Measurements from ENCODE around the gene COPG2. TPM values are rescaled to one million over a fixed set of nuclear protein-coding genes. Genes with fewer than 3 reads are reported as not detected.

Gene COPG2
- total and polyA plus RNA-seq, 2 experiments from 2014 or later: 7.0 to 35.1 TPM

DNA sequence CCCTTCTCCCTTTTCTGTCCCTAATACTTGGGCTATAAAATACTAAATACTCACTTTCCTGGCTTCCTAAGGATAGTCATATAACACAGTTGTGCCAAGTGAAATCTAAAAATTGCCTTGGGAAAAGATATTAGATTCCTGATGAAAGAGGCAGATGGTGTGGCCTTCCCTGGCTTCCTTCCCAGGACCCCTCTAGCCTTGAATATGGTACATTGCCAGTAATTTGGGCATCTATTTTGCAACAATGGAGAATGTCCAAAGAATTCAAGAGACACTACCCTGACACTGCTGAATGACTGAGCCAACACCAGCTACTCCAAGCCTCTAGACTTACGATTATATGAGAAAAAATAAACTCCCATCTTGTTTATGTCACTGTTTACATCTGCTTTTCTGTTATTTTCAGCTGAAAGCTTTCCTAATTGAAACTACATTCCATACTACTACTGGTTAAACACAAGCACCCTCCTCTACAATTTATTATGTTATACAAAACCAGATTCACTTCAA lies 17.9 kb downstream of the COPG2 start:
- H3K27me3 ChIP-seq: no peaks in the 10 kb centered on the region
- H3K4me1 ChIP-seq (ENCODE audit: low read depth): no peaks in the 10 kb centered on the region
- no peaks in the 10 kb centered on the region for H3K9me3 ChIP-seq (ENCODE audit: low read depth)
- H3K36me3 ChIP-seq: peaks cover 11% of the 10 kb centered on the region
- H3K4me3 ChIP-seq: no peak overlapping the region
- peak in 1 of 2 donors; percentile 55 for DNase-seq (ENCODE audit: low read depth in 1 of 2, low spot score in 1 of 2)
- H3K27ac ChIP-seq: no peak overlapping the region
- TF ChIP-seq, protein P1, sequence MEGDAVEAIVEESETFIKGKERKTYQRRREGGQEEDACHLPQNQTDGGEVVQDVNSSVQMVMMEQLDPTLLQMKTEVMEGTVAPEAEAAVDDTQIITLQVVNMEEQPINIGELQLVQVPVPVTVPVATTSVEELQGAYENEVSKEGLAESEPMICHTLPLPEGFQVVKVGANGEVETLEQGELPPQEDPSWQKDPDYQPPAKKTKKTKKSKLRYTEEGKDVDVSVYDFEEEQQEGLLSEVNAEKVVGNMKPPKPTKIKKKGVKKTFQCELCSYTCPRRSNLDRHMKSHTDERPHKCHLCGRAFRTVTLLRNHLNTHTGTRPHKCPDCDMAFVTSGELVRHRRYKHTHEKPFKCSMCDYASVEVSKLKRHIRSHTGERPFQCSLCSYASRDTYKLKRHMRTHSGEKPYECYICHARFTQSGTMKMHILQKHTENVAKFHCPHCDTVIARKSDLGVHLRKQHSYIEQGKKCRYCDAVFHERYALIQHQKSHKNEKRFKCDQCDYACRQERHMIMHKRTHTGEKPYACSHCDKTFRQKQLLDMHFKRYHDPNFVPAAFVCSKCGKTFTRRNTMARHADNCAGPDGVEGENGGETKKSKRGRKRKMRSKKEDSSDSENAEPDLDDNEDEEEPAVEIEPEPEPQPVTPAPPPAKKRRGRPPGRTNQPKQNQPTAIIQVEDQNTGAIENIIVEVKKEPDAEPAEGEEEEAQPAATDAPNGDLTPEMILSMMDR (IDR thresholded peaks at IDR 0.05; ENCODE audit: low read depth, low read length): no peak

DNA sequence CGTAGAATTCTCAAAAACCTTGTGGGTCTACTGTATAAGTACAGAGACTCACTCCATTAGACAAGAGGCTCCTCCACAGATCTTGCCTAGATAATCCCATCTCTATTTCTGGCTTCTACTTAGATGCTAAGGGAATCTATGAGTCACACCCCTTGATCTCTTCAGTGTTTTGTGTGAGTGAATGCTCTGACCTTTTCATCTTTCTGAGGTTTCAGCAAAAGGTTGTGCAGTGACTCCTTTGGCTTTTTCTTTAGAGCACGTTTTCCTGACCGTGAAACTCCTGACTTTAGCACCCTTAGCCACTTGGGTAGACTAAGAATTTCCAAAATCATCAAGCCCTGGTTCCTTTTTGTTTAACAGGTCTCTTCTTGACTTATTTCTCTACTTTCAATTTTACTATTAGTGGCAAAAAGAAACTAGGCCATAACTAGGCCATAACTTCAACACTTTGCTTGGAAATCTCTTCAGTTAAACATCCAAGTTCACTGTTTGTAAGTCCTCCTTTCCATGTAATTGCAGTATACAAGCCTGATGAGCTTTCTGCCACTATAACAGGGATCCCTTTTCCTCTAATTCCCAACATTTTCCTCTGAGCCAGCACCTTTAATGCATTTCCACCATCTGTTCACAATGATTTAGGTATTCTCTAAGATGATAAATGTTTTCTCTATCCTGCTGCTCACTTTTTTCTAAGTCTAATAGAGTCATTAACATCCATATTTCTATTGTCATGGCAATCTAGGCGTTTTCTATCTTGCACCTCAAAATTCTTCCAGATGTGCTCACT lies 19.4 kb downstream of the COPG2 start:
- DNase-seq (ENCODE audit: low read depth in 1 of 2, low spot score in 1 of 2): peak in 1 of 2 donors; percentile 44
- Histone ChIP-seq H3K27ac (no peak overlapping the region), H3K27me3 (no peaks in the 10 kb centered on the region), H3K9me3 (ENCODE audit: low read depth) (no peaks in the 10 kb centered on the region), H3K4me3 (no peak overlapping the region), H3K4me1 (ENCODE audit: low read depth) (no peaks in the 10 kb centered on the region), H3K36me3 (peaks cover 11% of the 10 kb centered on the region)
- TF ChIP-seq, protein P1 (IDR thresholded peaks at IDR 0.05; ENCODE audit: low read depth, low read length): no peak

DNA sequence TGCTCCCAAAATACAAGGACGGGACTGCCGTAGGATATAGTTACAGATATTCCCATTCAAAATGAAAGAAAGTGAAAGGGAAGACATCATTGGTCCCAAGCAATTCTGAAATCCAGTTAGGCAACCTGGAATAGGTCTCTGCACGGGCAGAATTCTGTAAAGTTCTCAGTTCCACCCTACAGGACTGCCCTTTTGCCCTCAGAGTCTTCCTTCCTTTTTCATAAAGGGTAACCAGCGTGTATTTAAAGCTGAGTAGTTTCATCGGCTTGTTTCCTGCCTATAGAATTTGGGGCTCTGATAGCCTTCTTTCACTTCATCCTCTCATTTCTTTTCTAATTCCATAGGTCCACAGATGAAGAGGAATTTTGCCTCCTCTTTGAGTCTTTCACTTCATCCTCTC lies 20.0 kb downstream of the COPG2 start:
- TF ChIP-seq, protein P1 (IDR thresholded peaks at IDR 0.05; ENCODE audit: low read depth, low read length): no peak
- Histone ChIP-seq H3K4me1 (ENCODE audit: low read depth) (no peaks in the 10 kb centered on the region), H3K4me3 (no peak overlapping the region), H3K27ac (no peak overlapping the region), H3K36me3 (peaks cover 11% of the 10 kb centered on the region), H3K9me3 (ENCODE audit: low read depth) (no peaks in the 10 kb centered on the region), H3K27me3 (no peaks in the 10 kb centered on the region)
- DNase-seq (ENCODE audit: low read depth in 1 of 2, low spot score in 1 of 2): no peak

DNA sequence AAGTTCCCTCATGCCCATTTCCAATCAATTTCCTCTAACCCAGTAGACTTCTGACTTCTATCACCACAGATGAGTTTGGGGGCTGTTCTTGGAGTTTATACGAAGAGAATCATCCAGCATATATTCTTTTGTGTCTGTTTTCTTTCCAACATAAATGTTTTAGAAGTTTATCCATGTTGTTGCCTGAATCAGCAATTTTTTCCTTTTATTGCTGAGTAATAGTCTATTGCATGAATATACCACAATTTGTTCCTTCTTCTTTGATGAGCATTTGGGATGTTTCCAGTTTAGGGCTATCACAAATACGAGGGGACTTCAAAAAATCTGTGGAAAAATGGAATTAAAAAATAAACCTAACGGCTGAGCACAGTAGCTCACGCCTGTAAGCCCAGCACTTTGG lies 26.2 kb downstream of the COPG2 start:
- TF ChIP-seq, protein P1 (IDR thresholded peaks at IDR 0.05; ENCODE audit: low read depth, low read length): no peak
- no peak overlapping the region for H3K4me3 ChIP-seq
- H3K9me3 ChIP-seq (ENCODE audit: low read depth): no peaks in the 10 kb centered on the region
- H3K36me3 ChIP-seq: peaks cover 7% of the 10 kb centered on the region
- H3K4me1 ChIP-seq (ENCODE audit: low read depth): no peaks in the 10 kb centered on the region
- no peak overlapping the region for H3K27ac ChIP-seq
- H3K27me3 ChIP-seq: no peaks in the 10 kb centered on the region
- no peak for DNase-seq (ENCODE audit: low read depth in 1 of 2, low spot score in 1 of 2)

DNA sequence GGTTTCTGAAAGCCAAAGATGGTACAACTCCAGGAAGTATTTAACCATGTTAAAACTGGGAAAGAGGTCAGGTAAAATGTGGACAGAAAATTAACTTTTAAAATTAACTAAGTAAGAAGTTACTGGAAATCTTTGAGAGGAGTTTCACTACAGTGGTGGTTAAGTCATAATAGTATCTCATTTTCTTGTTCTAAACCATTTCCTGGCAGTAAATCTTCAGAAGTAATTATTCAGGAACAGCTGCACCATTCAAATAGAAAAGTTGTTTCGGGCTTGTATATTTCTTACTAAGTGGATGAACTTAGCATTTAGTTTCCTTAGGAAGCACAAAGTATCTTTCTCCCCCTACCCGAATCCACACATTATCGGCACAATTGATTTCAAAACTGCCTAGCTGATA lies 27.1 kb downstream of the COPG2 start:
- Histone ChIP-seq H3K27me3 (no peaks in the 10 kb centered on the region), H3K9me3 (ENCODE audit: low read depth) (no peaks in the 10 kb centered on the region), H3K4me1 (ENCODE audit: low read depth) (no peaks in the 10 kb centered on the region), H3K4me3 (no peak overlapping the region), H3K27ac (no peak overlapping the region), H3K36me3 (peaks cover 7% of the 10 kb centered on the region)
- TF ChIP-seq, protein P1 (IDR thresholded peaks at IDR 0.05; ENCODE audit: low read depth, low read length): no peak
- DNase-seq (ENCODE audit: low read depth in 1 of 2, low spot score in 1 of 2): no peak
